Measurements from ENCODE around the gene PEDS1. TPM values are rescaled to one million over a fixed set of nuclear protein-coding genes. Genes with fewer than 3 reads are reported as not detected.
"Not testable (repeated sequence)": the region's sequence is repeated elsewhere in the genome, so short reads cannot be mapped to it uniquely, and the experiment has no call there.

Gene PEDS1
- total RNA-seq, 1 donor from 2014 or later = 29.9 TPM

DNA sequence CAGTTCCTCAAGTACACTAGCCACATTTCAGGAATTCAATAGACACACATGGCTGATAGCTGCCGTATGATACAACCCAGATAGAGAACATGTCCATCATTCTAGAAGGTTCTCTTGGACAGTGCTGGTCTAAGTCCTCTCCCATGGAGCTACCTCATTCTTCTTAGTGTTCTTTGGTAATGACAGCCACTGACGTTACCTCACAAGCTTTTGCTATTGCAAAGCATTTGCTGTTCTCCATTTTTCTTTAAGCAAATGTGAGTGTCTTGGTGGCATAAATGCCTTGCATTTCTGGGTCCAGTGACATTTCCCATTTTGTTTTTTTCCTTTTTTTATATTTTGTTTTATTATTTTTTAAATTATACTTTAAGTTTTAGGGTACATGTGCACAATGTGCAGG is 28.8 kb upstream of the PEDS1 start:
- TF ChIP-seq, protein P1, sequence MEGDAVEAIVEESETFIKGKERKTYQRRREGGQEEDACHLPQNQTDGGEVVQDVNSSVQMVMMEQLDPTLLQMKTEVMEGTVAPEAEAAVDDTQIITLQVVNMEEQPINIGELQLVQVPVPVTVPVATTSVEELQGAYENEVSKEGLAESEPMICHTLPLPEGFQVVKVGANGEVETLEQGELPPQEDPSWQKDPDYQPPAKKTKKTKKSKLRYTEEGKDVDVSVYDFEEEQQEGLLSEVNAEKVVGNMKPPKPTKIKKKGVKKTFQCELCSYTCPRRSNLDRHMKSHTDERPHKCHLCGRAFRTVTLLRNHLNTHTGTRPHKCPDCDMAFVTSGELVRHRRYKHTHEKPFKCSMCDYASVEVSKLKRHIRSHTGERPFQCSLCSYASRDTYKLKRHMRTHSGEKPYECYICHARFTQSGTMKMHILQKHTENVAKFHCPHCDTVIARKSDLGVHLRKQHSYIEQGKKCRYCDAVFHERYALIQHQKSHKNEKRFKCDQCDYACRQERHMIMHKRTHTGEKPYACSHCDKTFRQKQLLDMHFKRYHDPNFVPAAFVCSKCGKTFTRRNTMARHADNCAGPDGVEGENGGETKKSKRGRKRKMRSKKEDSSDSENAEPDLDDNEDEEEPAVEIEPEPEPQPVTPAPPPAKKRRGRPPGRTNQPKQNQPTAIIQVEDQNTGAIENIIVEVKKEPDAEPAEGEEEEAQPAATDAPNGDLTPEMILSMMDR (conservative IDR thresholded peaks at IDR 0.05) = no peak
- Mint-ChIP-seq H3K9me3 (no peaks in the 10 kb centered on the region), H3K27me3 (peaks cover 6% of the 10 kb centered on the region), H3K4me3 (no peak overlapping the region), H3K4me1 (ENCODE audit: unreplicated experiment) (peaks cover 12% of the 10 kb centered on the region), H3K27ac (no peak overlapping the region), H3K36me3 (no peaks in the 10 kb centered on the region)
- no peak for DNase-seq (ENCODE audit: extremely low spot score, unreplicated experiment)

DNA sequence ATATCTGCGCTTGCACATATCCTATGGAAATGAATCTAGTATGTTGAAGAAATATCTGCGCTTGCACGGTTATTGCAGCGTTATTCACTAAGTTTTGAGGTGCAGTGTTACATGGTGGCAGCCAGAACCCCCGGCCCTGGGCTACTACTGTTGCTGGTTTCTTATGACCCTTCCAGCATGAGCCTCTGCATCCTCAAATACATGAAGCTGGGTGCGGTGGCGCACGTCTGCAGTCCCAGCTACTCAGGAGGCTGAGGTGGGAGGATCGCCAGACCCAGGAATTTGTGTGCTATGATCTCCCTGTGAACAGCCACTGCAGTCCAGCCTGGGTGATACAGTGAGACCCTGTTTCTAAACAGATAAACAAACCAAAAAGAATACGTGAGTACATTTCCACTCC is 27.8 kb upstream of the PEDS1 start:
- no peak for DNase-seq (ENCODE audit: extremely low spot score, unreplicated experiment)
- peaks cover 5% of the 10 kb centered on the region for H3K27me3 Mint-ChIP-seq
- H3K36me3 Mint-ChIP-seq = no peaks in the 10 kb centered on the region
- H3K27ac Mint-ChIP-seq = no peak overlapping the region
- H3K4me1 Mint-ChIP-seq (ENCODE audit: unreplicated experiment) = peaks cover 11% of the 10 kb centered on the region
- no peaks in the 10 kb centered on the region for H3K9me3 Mint-ChIP-seq
- TF ChIP-seq, protein P1 (conservative IDR thresholded peaks at IDR 0.05) = no peak
- H3K4me3 Mint-ChIP-seq = no peak overlapping the region

DNA sequence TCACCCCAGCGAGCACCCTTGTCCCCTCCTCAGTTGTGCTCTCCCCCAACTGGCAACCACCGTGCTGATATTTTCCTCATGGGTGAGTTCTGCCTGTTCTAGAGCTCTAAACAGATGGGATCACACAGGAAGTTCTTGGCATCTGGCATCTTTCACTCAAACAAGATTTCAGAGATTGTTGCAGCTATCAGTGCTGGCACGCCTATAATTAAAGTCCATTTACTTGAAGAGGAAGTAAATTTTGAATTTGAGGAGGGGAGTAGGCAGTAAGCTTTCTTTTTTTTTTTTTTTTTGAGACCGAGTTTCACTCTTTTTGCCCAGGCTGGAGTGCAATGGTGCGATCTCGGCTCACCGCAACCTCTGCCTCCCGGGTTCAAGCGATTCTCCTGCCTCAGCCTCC is 25.1 kb upstream of the PEDS1 start:
- not testable (repeated sequence) for H3K27ac Mint-ChIP-seq; H3K27me3 Mint-ChIP-seq; DNase-seq (ENCODE audit: extremely low spot score, unreplicated experiment); H3K9me3 Mint-ChIP-seq; H3K4me1 Mint-ChIP-seq (ENCODE audit: unreplicated experiment); H3K4me3 Mint-ChIP-seq; H3K36me3 Mint-ChIP-seq

DNA sequence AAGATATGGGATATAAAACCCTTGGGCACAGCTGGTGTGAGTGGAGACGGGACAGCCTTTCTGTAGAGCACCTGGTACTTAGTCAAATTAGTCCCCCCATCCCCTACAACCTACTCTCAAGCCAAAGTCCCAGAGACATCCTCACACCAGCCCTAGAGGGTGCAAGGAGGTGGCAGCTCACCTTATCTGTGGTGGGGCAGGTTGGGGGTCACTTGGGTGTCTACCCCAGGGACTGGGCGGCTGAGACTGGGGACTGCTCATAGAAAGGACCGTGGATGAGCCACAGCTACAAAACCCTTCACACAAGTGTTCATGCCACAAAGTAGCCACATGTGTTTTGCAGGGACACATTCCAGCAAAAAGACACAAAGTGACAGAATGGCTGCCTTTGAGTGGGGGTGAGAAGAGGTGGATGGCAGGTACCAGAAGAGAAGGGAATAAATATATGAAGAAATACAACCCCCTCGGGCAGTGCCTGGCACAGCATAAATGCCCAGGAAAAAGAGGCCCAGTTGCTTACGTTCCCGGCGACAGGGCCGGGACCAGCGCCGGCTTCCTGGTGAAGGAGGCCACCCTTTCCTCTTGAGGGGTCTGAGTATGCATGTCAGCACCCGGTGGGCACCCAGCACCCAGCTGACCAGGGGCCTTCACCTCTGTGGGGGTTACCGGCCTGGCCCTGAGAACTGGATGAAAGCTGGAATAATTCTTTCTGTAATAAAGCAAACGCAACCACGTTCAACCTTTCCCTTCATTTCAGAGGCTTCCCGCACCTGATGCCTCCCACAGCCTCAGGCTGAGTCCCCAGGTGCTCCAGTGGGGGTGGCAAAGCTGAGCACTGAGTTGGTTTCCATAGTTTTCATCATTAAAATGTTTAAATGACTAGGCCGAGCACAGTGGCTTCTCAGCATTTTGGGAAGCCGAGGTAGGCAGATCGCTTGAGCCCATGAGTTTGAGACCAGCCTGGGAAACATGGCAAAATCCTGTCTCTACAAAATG is 22.7 kb upstream of the PEDS1 start:
- TF ChIP-seq, protein P1 (conservative IDR thresholded peaks at IDR 0.05) = no peak
- no peak overlapping the region for H3K27ac Mint-ChIP-seq
- H3K27me3 Mint-ChIP-seq = no peaks in the 10 kb centered on the region
- no peak for DNase-seq (ENCODE audit: extremely low spot score, unreplicated experiment)
- H3K4me3 Mint-ChIP-seq = no peak overlapping the region
- no peaks in the 10 kb centered on the region for H3K9me3 Mint-ChIP-seq
- peaks cover 5% of the 10 kb centered on the region for H3K36me3 Mint-ChIP-seq
- peaks cover 21% of the 10 kb centered on the region for H3K4me1 Mint-ChIP-seq (ENCODE audit: unreplicated experiment)

DNA sequence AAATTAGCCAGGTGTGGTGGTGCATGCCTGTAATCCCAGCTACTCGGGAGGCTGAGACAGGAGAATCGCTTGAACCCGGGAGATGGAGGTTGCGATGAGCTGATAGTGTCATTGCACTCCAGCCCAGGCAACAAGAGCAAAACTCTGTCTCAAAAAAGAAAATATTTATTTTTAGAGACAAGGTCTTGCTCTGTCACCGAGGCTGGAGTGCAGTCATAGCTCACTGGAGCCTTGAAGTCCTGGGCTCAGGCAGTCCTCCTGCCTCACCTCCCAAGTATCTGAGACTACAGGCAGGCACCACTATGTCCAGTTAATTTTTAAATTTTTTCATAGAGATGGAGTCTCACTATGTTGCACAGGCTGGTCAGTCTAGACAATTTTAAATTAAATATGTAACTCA is 20.9 kb upstream of the PEDS1 start:
- Mint-ChIP-seq H3K27ac (no peak overlapping the region), H3K4me1 (ENCODE audit: unreplicated experiment) (peaks cover 27% of the 10 kb centered on the region), H3K9me3 (peaks cover 2% of the 10 kb centered on the region), H3K27me3 (no peaks in the 10 kb centered on the region), H3K4me3 (no peak overlapping the region), H3K36me3 (peaks cover 6% of the 10 kb centered on the region)
- DNase-seq (ENCODE audit: extremely low spot score, unreplicated experiment) = no peak
- TF ChIP-seq, protein P1 (conservative IDR thresholded peaks at IDR 0.05) = no peak

DNA sequence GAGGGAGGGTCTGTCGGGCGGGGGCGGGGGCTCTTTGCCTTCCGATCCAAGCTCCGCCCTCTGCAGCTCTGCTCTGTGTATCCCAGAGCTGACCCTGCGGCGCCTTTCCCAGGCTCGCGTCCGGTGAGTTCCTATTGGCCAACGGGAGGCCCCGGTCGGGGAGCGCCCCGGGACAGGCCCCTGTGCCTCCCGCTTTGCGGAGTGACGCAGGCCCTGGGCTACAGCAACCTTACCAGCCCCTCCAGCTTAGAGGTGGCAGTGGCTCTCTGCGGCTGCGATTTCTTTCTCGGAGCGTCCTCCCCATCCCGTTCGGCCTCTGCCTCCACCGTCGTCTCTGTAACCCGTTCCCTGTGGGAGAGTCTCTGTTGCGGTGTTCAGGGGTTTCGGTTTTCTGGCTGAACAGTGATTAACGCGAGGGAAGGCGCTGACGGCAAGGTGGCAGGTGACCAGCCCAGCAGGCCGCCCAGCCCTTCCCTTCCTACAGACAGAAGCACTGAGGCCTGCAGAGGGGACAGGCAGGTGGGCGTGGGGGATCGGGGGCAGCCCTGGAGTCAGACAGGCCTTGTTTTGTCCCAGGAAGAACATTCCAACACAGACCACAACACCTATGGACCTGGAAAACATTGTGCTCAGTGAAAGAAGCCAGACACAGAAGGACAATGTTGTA is 19.0 kb upstream of the PEDS1 start:
- DNase-seq (ENCODE audit: extremely low spot score, unreplicated experiment) = peak; percentile 84
- peak overlapping the region; percentile 77 for H3K27ac Mint-ChIP-seq
- peaks cover 5% of the 10 kb centered on the region for H3K9me3 Mint-ChIP-seq
- no peaks in the 10 kb centered on the region for H3K27me3 Mint-ChIP-seq
- peak overlapping the region; percentile 77 for H3K4me3 Mint-ChIP-seq
- H3K36me3 Mint-ChIP-seq = peaks cover 9% of the 10 kb centered on the region
- H3K4me1 Mint-ChIP-seq (ENCODE audit: unreplicated experiment) = peaks cover 24% of the 10 kb centered on the region
- TF ChIP-seq, protein P1 (conservative IDR thresholded peaks at IDR 0.05) = no peak

Measured in type B pancreatic cell (in vitro differentiated cells).